SK-N-SH (cell line): ENCODE data around the gene NDUFS7. TPM values are rescaled to one million over a fixed set of nuclear protein-coding genes. Genes with fewer than 3 reads are reported as not detected.

Experiments used
- CTCF ChIA-PET: fragments of 300-600, 350-600 bp; formaldehyde crosslinking; extraction: SDS; loops from one replicate; lab custom pipeline; 2021; lab: Yijun Ruan, JAX
- POLR2A ChIA-PET: fragments of 350-600 bp; sonication (Branson Sonifier 250); formaldehyde crosslinking; extraction: SDS; loops from one replicate; lab custom pipeline; 2020; ENCODE audit warnings: antibody characterized with exemption, inconsistent platforms; lab: Yijun Ruan, JAX
- DNase-seq: peaks from one replicate; pipeline ENCODE4 v3.0.0; 2012
- H2AFZ ChIP-seq: fragments of 200-600 bp; sonication (generic); 2 replicates; pipeline ENCODE4 v1.8.1; 2016; ENCODE audit warnings: antibody characterized with exemption, mild to moderate bottlenecking, low read depth
- H3F3A ChIP-seq: fragments of 200-600 bp; sonication (generic); replicated peaks from 2 replicates; pipeline ENCODE3; 2016; ENCODE audit warnings: antibody characterized with exemption, mild to moderate bottlenecking; ENCODE audit not compliant: insufficient read depth
- H3K27ac ChIP-seq, 2 experiments: fragments of 200-500 bp in 1 of 2; fragments of 200-600 bp in 1 of 2; sonication (Bioruptor generic) in 1 of 2; sonication (generic), shearing (Covaris generic) in 1 of 2; 2 replicates each; pipeline versions ENCODE4 v1.5.1 to v1.6.1; 2014 to 2016; ENCODE audit warnings: low read depth in 2 of 2, inconsistent platforms in 1 of 2, low read length in 1 of 2, mild to moderate bottlenecking in 1 of 2, mixed read lengths in 1 of 2
- H3K27me3 ChIP-seq: fragments of 200-600 bp; sonication (generic), shearing (Covaris generic); 2 replicates; pipeline ENCODE4 v1.6.1; 2016; ENCODE audit warnings: mixed run types; ENCODE audit not compliant: insufficient read depth
- H3K36me3 ChIP-seq, 2 experiments: fragments of 200-500 bp in 1 of 2; fragments of 200-600 bp in 1 of 2; sonication (Bioruptor generic) in 1 of 2; sonication (generic) in 1 of 2; replicated peaks in 1 of 2; 2 replicates each; pipeline versions ENCODE3 to v1.5.1; 2014 to 2016; ENCODE audit warnings: low read length in 1 of 2, mild to moderate bottlenecking in 1 of 2; ENCODE audit not compliant: insufficient read depth in 2 of 2, control insufficient read depth in 1 of 2
- H3K4me1 ChIP-seq, 2 experiments: fragments of 200-500 bp in 1 of 2; fragments of 200-600 bp in 1 of 2; sonication (Bioruptor generic) in 1 of 2; sonication (generic), shearing (Covaris generic) in 1 of 2; 2 replicates each; pipeline versions ENCODE4 v1.5.1 to v1.6.1; 2014 to 2016; ENCODE audit warnings: low read depth in 1 of 2, low read length in 1 of 2, mixed run types in 1 of 2; ENCODE audit not compliant: insufficient read depth in 2 of 2, control insufficient read depth in 1 of 2
- H3K4me2 ChIP-seq: fragments of 200-600 bp; sonication (generic), shearing (Covaris generic); 2 replicates; pipeline ENCODE4 v1.6.1; 2017; ENCODE audit warnings: mixed run types
- H3K4me3 ChIP-seq, 2 experiments: fragments of 200-500 bp in 1 of 2; fragments of 200-600 bp in 1 of 2; sonication (Bioruptor generic) in 1 of 2; sonication (generic), shearing (Covaris generic) in 1 of 2; 2 replicates each; pipeline versions ENCODE4 v1.5.1 to v1.8.1; 2014 to 2016; ENCODE audit warnings: low read depth in 2 of 2, inconsistent platforms in 1 of 2, low read length in 1 of 2, mild to moderate bottlenecking in 1 of 2, mixed read lengths in 1 of 2, moderate library complexity in 1 of 2
- H3K79me2 ChIP-seq: fragments of 200-600 bp; sonication (generic); 2 replicates; pipeline ENCODE4 v1.8.1; 2017; ENCODE audit warnings: mild to moderate bottlenecking; ENCODE audit not compliant: insufficient read depth
- H3K9ac ChIP-seq: fragments of 200-600 bp; sonication (generic); 2 replicates; pipeline ENCODE4 v1.6.1; 2017; ENCODE audit warnings: mixed run types
- H3K9me2 ChIP-seq: fragments of 200-600 bp; sonication (generic); 2 replicates; pipeline ENCODE4 v1.6.1; 2017; ENCODE audit warnings: mixed run types
- H3K9me3 ChIP-seq: fragments of 200-600 bp; sonication (generic); 2 replicates; pipeline ENCODE4 v1.6.1; 2017; ENCODE audit warnings: mixed run types, mild to moderate bottlenecking, moderate library complexity
- H4K20me1 ChIP-seq: fragments of 200-600 bp; sonication (generic); 2 replicates; pipeline ENCODE4 v1.6.1; 2017; ENCODE audit warnings: mild to moderate bottlenecking, mixed run types; ENCODE audit not compliant: insufficient read depth
- EP300 ChIP-seq, 2 experiments: IDR thresholded peaks; 2 replicates each; pipeline versions ENCODE4 v1.4.0 to v1.6.1; 2012; ENCODE audit warnings: borderline replicate concordance in 1 of 2, low read depth in 1 of 2, low read length in 1 of 2
- IRF3 ChIP-seq: fragments of 150-350 bp; IDR thresholded peaks from 2 replicates; pipeline ENCODE4 v1.6.1; 2016; ENCODE audit warnings: mild to moderate bottlenecking, low read depth, low read length
- POLR2AphosphoS5 ChIP-seq: IDR thresholded peaks from 2 replicates; pipeline ENCODE4 v1.6.1; 2012; ENCODE audit warnings: low read depth, low read length
- RFX5 ChIP-seq: IDR thresholded peaks from 2 replicates; pipeline ENCODE4 v1.6.1; 2012; ENCODE audit warnings: mild to moderate bottlenecking, improper control_type of control experiment, low read length
- RXRA ChIP-seq: IDR thresholded peaks from 2 replicates; pipeline ENCODE4 v1.4.0; 2012; ENCODE audit warnings: low read depth, mild to moderate bottlenecking, borderline replicate concordance
- SIN3A ChIP-seq: IDR thresholded peaks from 2 replicates; pipeline ENCODE4 v1.6.1; 2012; ENCODE audit warnings: low read depth, mild to moderate bottlenecking, low read length, moderate library complexity, borderline replicate concordance
- TCF12 ChIP-seq: IDR thresholded peaks from 2 replicates; pipeline ENCODE4 v1.4.0; 2012
- USF2 ChIP-seq: fragments of 150-350 bp; IDR thresholded peaks from 2 replicates; pipeline ENCODE4 v1.6.1; 2017; ENCODE audit warnings: antibody characterized with exemption, low read length, low read depth, borderline replicate concordance
- YY1 ChIP-seq: IDR thresholded peaks from 2 replicates; pipeline ENCODE4 v1.4.0; 2012; ENCODE audit warnings: low read depth, mild to moderate bottlenecking
- WGBS: methylation state at CpG from one replicate; pipeline ENCODE4 v1.1.6; 2017; ENCODE audit warnings: low lambda C conversion rate; 5-methylcytosine and 5-hydroxymethylcytosine counted together
- polyA plus RNA-seq, 3 experiments: library from polyadenylated mRNA; depleted of rRNA; stranded (reverse); fragments of >200 nt; gene quantifications; 2 replicates each; pipeline ENCODE4 v1.2.3, GENCODE V29; 2012

Gene NDUFS7
- polyA plus RNA-seq, 1 of the 3 experiments (the other 2 are of a cell fraction): 66.4 TPM

GRCh38 chr19:1385816-1386215 lies 2.1 kb downstream of the NDUFS7 start:
- CTCF ChIA-PET: interaction anchor here (1.0 kb wide), 1 partner anchor 70 kb away, joined by 3 read pairs; no protein-coding TSS in a partner anchor

GRCh38 chr19:1386945-1387683 lies 3.4 kb downstream of the NDUFS7 start:
- Histone ChIP-seq H3K4me2 (no peak overlapping the region), H3K9me3 (no peaks in the 10 kb centered on the region), H2AFZ (no peak overlapping the region), H3K4me3 (no peak overlapping the region), H3F3A (peaks cover 7% of the 10 kb centered on the region), H3K79me2 (peaks cover 17% of the 10 kb centered on the region), H3K27me3 (no peaks in the 10 kb centered on the region), H3K27ac (no peak overlapping the region), H3K4me1 (peaks cover 0 to 8% of the 10 kb centered on the region in 2 experiments; a peak in 1 of 4 replicates), H3K36me3 (peaks cover 0 to 6% of the 10 kb centered on the region in 2 experiments), H4K20me1 (no peaks in the 10 kb centered on the region), H3K9me2 (no peaks in the 10 kb centered on the region), H3K9ac (no peak overlapping the region)
- 95% methylated on average over 31 of the region's 39 CpGs for WGBS
- POLR2A ChIA-PET: no interaction called here
- no peak for DNase-seq
- TF ChIP-seq RFX5 (no peak), SIN3A (no peak)
- CTCF ChIA-PET: interaction anchor here (1.1 to 1.9 kb wide), 2 partner anchors 11 to 108 kb away, joined by 3 to 5 read pairs; no protein-coding TSS in a partner anchor

More at GRCh38 chr19:1385816-1386215, 2.1 kb downstream of the NDUFS7 start:
- Histone ChIP-seq H3K9ac (no peak overlapping the region), H2AFZ (no peak overlapping the region), H3F3A (peaks cover 10% of the 10 kb centered on the region), H3K27me3 (no peaks in the 10 kb centered on the region), H3K9me2 (no peaks in the 10 kb centered on the region), H3K36me3 (peaks cover 0 to 2% of the 10 kb centered on the region in 2 experiments), H3K4me2 (no peak overlapping the region), H4K20me1 (no peaks in the 10 kb centered on the region), H3K4me3 (no peak overlapping the region), H3K4me1 (peaks cover 0 to 12% of the 10 kb centered on the region in 2 experiments; a peak in 1 of 4 replicates), H3K9me3 (no peaks in the 10 kb centered on the region), H3K79me2 (peaks cover 17% of the 10 kb centered on the region), H3K27ac (no peak overlapping the region)
- no peak for TF ChIP-seq POLR2AphosphoS5
- no peak for TF ChIP-seq TCF12
- TF ChIP-seq EP300 (IDR thresholded peaks at IDR 0.05; ENCODE audit: borderline replicate concordance in 1 of 2, low read depth in 1 of 2, low read length in 1 of 2): no peak
- no peak for TF ChIP-seq USF2
- no peak for TF ChIP-seq RFX5
- no peak for TF ChIP-seq RXRA
- TF ChIP-seq YY1: no peak
- no peak for TF ChIP-seq IRF3
- POLR2A ChIA-PET: interaction anchor here (1.0 kb wide), 1 partner anchor 117 kb away, joined by 3 read pairs; the partner anchor contains the start of gene CIRBP
- no CpG with 5 or more reads among the region's 3 CpGs for WGBS
- DNase-seq: no peak
